ENCODE measurements around the gene MEIOB. TPM values are rescaled to one million over a fixed set of nuclear protein-coding genes. Genes with fewer than 3 reads are reported as not detected.

MEIOB gene
- polyA plus RNA-seq, 12 donors, result 0.08 to 3.0 (median 0.69) TPM; not detected in 2

- no peak for DNase-seq
Observed at GRCh38 chr16:1831186-1832075, 40.5 kb downstream of the MEIOB start.

- no peak for DNase-seq
Observed at GRCh38 chr16:1830213-1830612, 41.8 kb downstream of the MEIOB start.

- no peak for DNase-seq
Observed at GRCh38 chr16:1828645-1829410, 43.1 kb downstream of the MEIOB start.

- DNase-seq, result peak; percentile 96
Observed at GRCh38 chr16:1826691-1827573, 45.0 kb downstream of the MEIOB start, which contains the start of the genes FAHD1 and HAGH. TSS of gene FAHD1 (plus strand) at chr16:1827206. CDS start at chr16:1827239, 33 bp downstream. TSS of gene HAGH (minus strand) at chr16:1826825. CDS start at chr16:1826787, 38 bp downstream.

GRCh38 chr16:1825864-1826690 lies 45.9 kb downstream of the MEIOB start:
- peak; percentile 18 for DNase-seq

- DNase-seq, result no peak
Observed at GRCh38 chr16:1825381-1825863, 46.5 kb downstream of the MEIOB start.

- no peak for DNase-seq
Observed at GRCh38 chr16:1823821-1824220, 48.1 kb downstream of the MEIOB start.

- no peak for DNase-seq
Observed at GRCh38 chr16:1822801-1823200, 49.2 kb downstream of the MEIOB start.

- DNase-seq, result no peak
Observed at GRCh38 chr16:1821861-1822611, 49.9 kb downstream of the MEIOB start.

- no peak for DNase-seq
Observed at GRCh38 chr16:1820946-1821290, 51.0 kb downstream of the MEIOB start.

GRCh38 chr16:1820096-1820945 lies 51.6 kb downstream of the MEIOB start:
- no peak for DNase-seq

- no peak for DNase-seq
Observed at GRCh38 chr16:1819611-1820010, 52.4 kb downstream of the MEIOB start.

- no peak for DNase-seq
Observed at GRCh38 chr16:1818873-1819525, 53.0 kb downstream of the MEIOB start.

GRCh38 chr16:1818204-1818872 lies 53.6 kb downstream of the MEIOB start:
- no peak for DNase-seq

- DNase-seq, result no peak
Observed at GRCh38 chr16:1817716-1818115, 54.2 kb downstream of the MEIOB start.

- no peak for DNase-seq
Observed at GRCh38 chr16:1817276-1817589, 54.7 kb downstream of the MEIOB start.

- no peak for DNase-seq
Observed at GRCh38 chr16:1816396-1817275, 55.3 kb downstream of the MEIOB start.
